ENCODE measurements around the gene TRERF1. TPM values are rescaled to one million over a fixed set of nuclear protein-coding genes. Genes with fewer than 3 reads are reported as not detected.
A peak's percentile ranks its signal among the peaks of the same experiment; 100 is the strongest.

The TRERF1 gene
- total and polyA plus RNA-seq, 5 donors from 2014 or later, result 2.3 to 55.7 (median 4.7) TPM

GRCh38 chr6:42419490-42420280 is 32.0 kb downstream of the TRERF1 start:
- Histone ChIP-seq H3K27ac (ENCODE audit: insufficient read depth, low read length, poor library complexity, severe bottlenecking) (no peak overlapping the region), H3K9me3 (ENCODE audit: control insufficient read depth in 2 of 2, low read length in 2 of 2) (no peaks in the 10 kb centered on the region), H3K27me3 (ENCODE audit: control insufficient read depth, insufficient read depth, low read length) (no peaks in the 10 kb centered on the region), H3K4me3 (ENCODE audit: low read depth, low read length) (no peak overlapping the region), H3K36me3 (ENCODE audit: control insufficient read depth, insufficient read depth, low read length) (no peaks in the 10 kb centered on the region), H3K4me1 (ENCODE audit: control insufficient read depth, insufficient read depth, low read length, poor library complexity, severe bottlenecking) (peaks cover 29% of the 10 kb centered on the region)
- DNase-seq (no peak), ATAC-seq (ENCODE audit: low read depth in 2 of 2) (no peak)
- Mint-ChIP-seq H3K27me3 (no peaks in the 10 kb centered on the region), H3K9me3 (no peaks in the 10 kb centered on the region), H3K27ac (peak overlapping the region in 2 of 3 donors; percentile 52 to 67), H3K4me3 (peak overlapping the region in 3 of 4 donors; percentile 19 to 35 (median 27)), H3K4me1 (peaks cover 38 to 83% (median 59%) of the 10 kb centered on the region in 4 donors), H3K36me3 (peaks cover 8% of the 10 kb centered on the region)

DNA sequence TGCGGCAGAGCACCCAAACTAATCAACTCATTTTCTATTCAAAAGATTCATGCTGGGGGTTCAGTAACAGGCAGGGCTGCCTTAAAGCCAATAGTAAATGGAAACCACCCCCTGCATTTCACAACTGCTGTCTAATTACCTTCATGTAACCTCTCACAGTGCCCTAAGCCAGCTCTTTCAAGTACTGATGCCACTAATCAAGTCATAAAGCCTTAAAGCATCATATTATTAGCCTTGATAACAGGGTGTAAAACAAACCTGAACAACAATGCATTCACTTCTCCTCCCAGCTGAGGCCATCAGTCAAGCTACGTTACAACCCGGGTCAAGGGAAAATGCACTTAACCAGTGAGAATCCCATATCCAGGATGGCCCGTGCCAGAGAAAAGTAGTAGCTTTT is 33.0 kb downstream of the TRERF1 start:
- Mint-ChIP-seq H3K27me3 (no peaks in the 10 kb centered on the region), H3K9me3 (no peaks in the 10 kb centered on the region), H3K4me1 (peaks cover 32 to 84% (median 60%) of the 10 kb centered on the region in 4 donors), H3K4me3 (peak overlapping the region in 2 of 4 donors; percentile 2 to 58), H3K27ac (peak overlapping the region in 2 of 3 donors; percentile 31 to 68), H3K36me3 (peaks cover 8% of the 10 kb centered on the region)
- Histone ChIP-seq H3K4me1 (ENCODE audit: control insufficient read depth, insufficient read depth, low read length, poor library complexity, severe bottlenecking) (peaks cover 29% of the 10 kb centered on the region), H3K27me3 (ENCODE audit: control insufficient read depth, insufficient read depth, low read length) (no peaks in the 10 kb centered on the region), H3K9me3 (ENCODE audit: control insufficient read depth in 2 of 2, low read length in 2 of 2) (no peaks in the 10 kb centered on the region), H3K27ac (ENCODE audit: insufficient read depth, low read length, poor library complexity, severe bottlenecking) (no peak overlapping the region), H3K4me3 (ENCODE audit: low read depth, low read length) (no peak overlapping the region), H3K36me3 (ENCODE audit: control insufficient read depth, insufficient read depth, low read length) (no peaks in the 10 kb centered on the region)
- DNase-seq (no peak), ATAC-seq (ENCODE audit: low read depth in 2 of 2) (no peak)

DNA sequence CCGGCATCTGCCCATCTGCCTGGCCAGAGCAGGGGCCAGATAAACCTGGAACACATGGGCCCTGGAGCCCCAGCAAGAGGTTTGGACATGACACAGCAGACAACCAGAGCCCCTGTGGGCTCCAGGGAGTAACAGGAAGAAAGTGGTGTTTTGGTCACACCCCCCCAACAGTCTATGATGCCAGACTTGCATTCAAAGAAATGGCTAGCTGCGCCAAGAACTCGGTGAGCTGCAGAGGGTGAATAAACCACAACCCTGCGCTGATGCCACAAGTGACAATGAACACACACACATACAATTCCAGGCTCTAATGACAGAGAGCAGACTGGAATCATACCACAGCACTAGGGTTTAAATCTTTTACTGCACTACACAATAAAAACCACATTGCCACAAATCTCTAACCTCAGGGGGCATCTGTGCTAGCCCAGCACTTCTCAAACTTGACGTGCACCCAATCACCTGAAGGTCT is 34.0 kb downstream of the TRERF1 start:
- peak in 2 of 3 donors; percentile 28 to 92 for DNase-seq
- Mint-ChIP-seq H3K9me3 (no peaks in the 10 kb centered on the region), H3K27ac (peak overlapping the region; percentile 38 to 89 (median 57)), H3K4me3 (peak overlapping the region in 3 of 4 donors; percentile 62 to 80 (median 75)), H3K4me1 (peaks cover 29 to 77% (median 60%) of the 10 kb centered on the region in 4 donors), H3K27me3 (no peaks in the 10 kb centered on the region), H3K36me3 (peaks cover 13% of the 10 kb centered on the region)
- peak; percentile 92 to 93 for ATAC-seq (ENCODE audit: low read depth in 2 of 2)
- Histone ChIP-seq H3K9me3 (ENCODE audit: control insufficient read depth in 2 of 2, low read length in 2 of 2) (no peaks in the 10 kb centered on the region), H3K27me3 (ENCODE audit: control insufficient read depth, insufficient read depth, low read length) (no peaks in the 10 kb centered on the region), H3K4me1 (ENCODE audit: control insufficient read depth, insufficient read depth, low read length, poor library complexity, severe bottlenecking) (peaks cover 24% of the 10 kb centered on the region), H3K4me3 (ENCODE audit: low read depth, low read length) (peak overlapping the region; percentile 30), H3K27ac (ENCODE audit: insufficient read depth, low read length, poor library complexity, severe bottlenecking) (no peak overlapping the region), H3K36me3 (ENCODE audit: control insufficient read depth, insufficient read depth, low read length) (no peaks in the 10 kb centered on the region)

DNA sequence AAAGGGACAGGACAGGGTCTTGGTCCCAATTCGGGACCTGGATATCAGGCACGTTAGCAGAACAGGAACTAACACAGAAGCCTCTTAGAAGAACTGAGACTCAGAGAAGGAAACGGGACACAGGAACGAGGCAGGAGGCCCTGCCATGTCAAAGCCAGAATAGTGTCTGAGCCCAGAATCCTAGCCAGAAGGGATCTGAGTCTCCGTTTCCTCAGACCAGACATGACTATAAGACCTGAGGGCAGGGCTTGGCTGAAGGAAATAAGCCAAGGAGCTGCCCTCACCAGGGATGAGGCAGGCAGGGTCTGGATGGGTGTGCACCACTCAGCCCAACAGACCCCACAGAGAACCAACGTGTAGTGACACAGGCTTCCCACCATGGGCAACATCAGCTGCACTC is 40.3 kb downstream of the TRERF1 start:
- Histone ChIP-seq H3K27me3 (ENCODE audit: control insufficient read depth, insufficient read depth, low read length) (no peaks in the 10 kb centered on the region), H3K9me3 (ENCODE audit: control insufficient read depth in 2 of 2, low read length in 2 of 2) (no peaks in the 10 kb centered on the region), H3K36me3 (ENCODE audit: control insufficient read depth, insufficient read depth, low read length) (no peaks in the 10 kb centered on the region), H3K4me1 (ENCODE audit: control insufficient read depth, insufficient read depth, low read length, poor library complexity, severe bottlenecking) (peaks cover 12% of the 10 kb centered on the region), H3K4me3 (ENCODE audit: low read depth, low read length) (no peak overlapping the region), H3K27ac (ENCODE audit: insufficient read depth, low read length, poor library complexity, severe bottlenecking) (no peak overlapping the region)
- ATAC-seq (ENCODE audit: low read depth in 2 of 2) (no peak), DNase-seq (no peak)
- Mint-ChIP-seq H3K27me3 (no peaks in the 10 kb centered on the region), H3K4me1 (peaks cover 28 to 67% (median 46%) of the 10 kb centered on the region in 4 donors), H3K27ac (peak overlapping the region in 2 of 3 donors; percentile 31 to 65), H3K4me3 (no peak overlapping the region), H3K36me3 (peaks cover 14% of the 10 kb centered on the region), H3K9me3 (no peaks in the 10 kb centered on the region)

DNA sequence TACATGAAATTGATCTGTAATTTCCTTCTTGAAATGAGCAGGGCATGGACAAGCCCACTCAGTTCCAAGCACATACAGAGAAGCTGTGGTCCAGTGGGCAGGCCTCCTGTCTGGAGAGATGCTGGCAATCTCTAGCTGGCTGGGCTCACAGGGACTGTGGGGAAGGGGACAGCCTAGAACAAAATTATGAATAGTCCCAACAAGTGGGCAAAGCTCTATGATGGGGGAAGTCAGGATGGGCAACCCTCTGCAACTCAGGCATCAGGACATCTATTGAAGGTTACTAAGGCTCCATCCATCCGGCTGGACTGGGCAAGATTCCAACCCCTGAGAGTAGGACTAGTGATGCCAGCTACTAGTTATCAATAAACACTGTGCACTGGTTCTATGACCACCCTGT is 40.9 kb downstream of the TRERF1 start:
- Histone ChIP-seq H3K36me3 (ENCODE audit: control insufficient read depth, insufficient read depth, low read length) (no peaks in the 10 kb centered on the region), H3K9me3 (ENCODE audit: control insufficient read depth in 2 of 2, low read length in 2 of 2) (no peaks in the 10 kb centered on the region), H3K4me3 (ENCODE audit: low read depth, low read length) (no peak overlapping the region), H3K27me3 (ENCODE audit: control insufficient read depth, insufficient read depth, low read length) (no peaks in the 10 kb centered on the region), H3K27ac (ENCODE audit: insufficient read depth, low read length, poor library complexity, severe bottlenecking) (no peak overlapping the region), H3K4me1 (ENCODE audit: control insufficient read depth, insufficient read depth, low read length, poor library complexity, severe bottlenecking) (peaks cover 10% of the 10 kb centered on the region)
- Mint-ChIP-seq H3K4me1 (peaks cover 23 to 68% (median 48%) of the 10 kb centered on the region in 4 donors), H3K27ac (peak overlapping the region in 1 of 3 donors; percentile 65), H3K36me3 (peaks cover 14% of the 10 kb centered on the region), H3K4me3 (no peak overlapping the region), H3K27me3 (no peaks in the 10 kb centered on the region), H3K9me3 (no peaks in the 10 kb centered on the region)
- ATAC-seq (ENCODE audit: low read depth in 2 of 2) (no peak), DNase-seq (no peak)

DNA sequence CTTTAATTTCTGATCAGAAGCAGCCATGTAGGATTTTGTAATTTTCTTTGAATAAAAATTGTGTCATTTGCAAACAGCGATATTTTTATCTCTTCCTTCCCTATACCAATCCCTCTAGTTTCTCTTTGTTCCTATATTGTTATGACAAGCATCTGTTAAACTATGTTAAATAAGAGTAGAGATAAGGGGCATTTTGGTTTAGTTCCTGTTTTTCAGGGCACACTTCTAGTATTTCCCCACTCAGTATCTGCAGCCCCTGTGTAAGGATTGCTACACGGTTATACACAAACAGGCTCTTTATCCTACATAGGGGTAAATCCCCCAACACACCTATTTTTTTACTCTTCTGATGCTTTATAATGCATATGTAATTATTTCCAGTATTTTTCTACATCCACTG is 42.1 kb downstream of the TRERF1 start:
- H3K27ac ChIP-seq (ENCODE audit: insufficient read depth, low read length, poor library complexity, severe bottlenecking), result no peak overlapping the region
- peaks cover 22 to 65% (median 45%) of the 10 kb centered on the region in 4 donors for H3K4me1 Mint-ChIP-seq
- H3K4me1 ChIP-seq (ENCODE audit: control insufficient read depth, insufficient read depth, low read length, poor library complexity, severe bottlenecking), result peaks cover 18% of the 10 kb centered on the region
- DNase-seq (no peak), ATAC-seq (ENCODE audit: low read depth in 2 of 2) (no peak)
- H3K27ac Mint-ChIP-seq, result peak overlapping the region in 2 of 3 donors; percentile 43 to 65
- no peaks in the 10 kb centered on the region for H3K9me3 ChIP-seq (ENCODE audit: control insufficient read depth in 2 of 2, low read length in 2 of 2)
- H3K36me3 Mint-ChIP-seq, result peaks cover 15% of the 10 kb centered on the region
- H3K27me3 ChIP-seq (ENCODE audit: control insufficient read depth, insufficient read depth, low read length), result no peaks in the 10 kb centered on the region
- no peak overlapping the region for H3K4me3 Mint-ChIP-seq
- no peaks in the 10 kb centered on the region for H3K27me3 Mint-ChIP-seq
- H3K9me3 Mint-ChIP-seq, result no peaks in the 10 kb centered on the region
- no peak overlapping the region for H3K4me3 ChIP-seq (ENCODE audit: low read depth, low read length)
- H3K36me3 ChIP-seq (ENCODE audit: control insufficient read depth, insufficient read depth, low read length), result no peaks in the 10 kb centered on the region

GRCh38 chr6:42407379-42407778 is 44.3 kb downstream of the TRERF1 start:
- no peak overlapping the region for H3K4me3 ChIP-seq (ENCODE audit: low read depth, low read length)
- H3K4me1 ChIP-seq (ENCODE audit: control insufficient read depth, insufficient read depth, low read length, poor library complexity, severe bottlenecking), result peaks cover 40% of the 10 kb centered on the region
- Mint-ChIP-seq H3K4me1 (peaks cover 29 to 77% (median 47%) of the 10 kb centered on the region in 4 donors), H3K9me3 (no peaks in the 10 kb centered on the region), H3K36me3 (peaks cover 24% of the 10 kb centered on the region), H3K27me3 (no peaks in the 10 kb centered on the region), H3K27ac (peak overlapping the region in 2 of 3 donors; percentile 28 to 62), H3K4me3 (peak overlapping the region in 2 of 4 donors; percentile 23 to 37)
- no peak for ATAC-seq (ENCODE audit: low read depth in 2 of 2)
- H3K36me3 ChIP-seq (ENCODE audit: control insufficient read depth, insufficient read depth, low read length), result no peaks in the 10 kb centered on the region
- H3K9me3 ChIP-seq (ENCODE audit: control insufficient read depth in 2 of 2, low read length in 2 of 2), result no peaks in the 10 kb centered on the region
- DNase-seq, result no peak
- no peaks in the 10 kb centered on the region for H3K27me3 ChIP-seq (ENCODE audit: control insufficient read depth, insufficient read depth, low read length)
- no peak overlapping the region for H3K27ac ChIP-seq (ENCODE audit: insufficient read depth, low read length, poor library complexity, severe bottlenecking)

Measured in CD4-positive, CD25-positive, alpha-beta regulatory T cell (primary cell).